Measurements from ENCODE around the gene ALCAM. TPM values are rescaled to one million over a fixed set of nuclear protein-coding genes. Genes with fewer than 3 reads are reported as not detected.

The ALCAM gene
- polyA plus RNA-seq, 3 donors from 2014 or later: 0.72 to 4.9 (median 2.8) TPM

GRCh38 chr3:105435277-105435676 lies 68.6 kb downstream of the ALCAM start:
- no peak overlapping the region for H3K27ac Mint-ChIP-seq

GRCh38 chr3:105436687-105437086 lies 70.0 kb downstream of the ALCAM start:
- peaks cover 0 to 6% (median 0%) of the 10 kb centered on the region in 6 donors for H3K9me3 Mint-ChIP-seq
- H3K4me3 Mint-ChIP-seq: no peak overlapping the region
- no peak overlapping the region for H3K27ac Mint-ChIP-seq
- H3K4me1 Mint-ChIP-seq: no peaks in the 10 kb centered on the region
- no peak for DNase-seq
- H3K27me3 Mint-ChIP-seq (ENCODE audit: low read depth in 3 of 3): peaks cover 0 to 2% (median 0%) of the 10 kb centered on the region in 3 donors
- no peaks in the 10 kb centered on the region for H3K36me3 Mint-ChIP-seq

More at GRCh38 chr3:105435277-105435676, 68.6 kb downstream of the ALCAM start:
- no peak overlapping the region for H3K4me3 Mint-ChIP-seq
- H3K27me3 Mint-ChIP-seq (ENCODE audit: low read depth in 3 of 3): peaks cover 0 to 3% (median 2%) of the 10 kb centered on the region in 3 donors
- no peak for DNase-seq
- no peaks in the 10 kb centered on the region for H3K36me3 Mint-ChIP-seq
- H3K4me1 Mint-ChIP-seq: no peaks in the 10 kb centered on the region
- peaks cover 0 to 6% (median 0%) of the 10 kb centered on the region in 6 donors for H3K9me3 Mint-ChIP-seq

- H3K27ac Mint-ChIP-seq: no peak overlapping the region
- H3K9me3 Mint-ChIP-seq: peaks cover 0 to 6% (median 0%) of the 10 kb centered on the region in 6 donors
- DNase-seq: no peak
- no peak overlapping the region for H3K4me3 Mint-ChIP-seq
- no peaks in the 10 kb centered on the region for H3K4me1 Mint-ChIP-seq
- no peaks in the 10 kb centered on the region for H3K36me3 Mint-ChIP-seq
- H3K27me3 Mint-ChIP-seq (ENCODE audit: low read depth in 3 of 3): peaks cover 0 to 2% (median 0%) of the 10 kb centered on the region in 3 donors
These were observed 73.4 kb downstream of the ALCAM start for GRCh38 chr3:105440113-105440512.

DNA sequence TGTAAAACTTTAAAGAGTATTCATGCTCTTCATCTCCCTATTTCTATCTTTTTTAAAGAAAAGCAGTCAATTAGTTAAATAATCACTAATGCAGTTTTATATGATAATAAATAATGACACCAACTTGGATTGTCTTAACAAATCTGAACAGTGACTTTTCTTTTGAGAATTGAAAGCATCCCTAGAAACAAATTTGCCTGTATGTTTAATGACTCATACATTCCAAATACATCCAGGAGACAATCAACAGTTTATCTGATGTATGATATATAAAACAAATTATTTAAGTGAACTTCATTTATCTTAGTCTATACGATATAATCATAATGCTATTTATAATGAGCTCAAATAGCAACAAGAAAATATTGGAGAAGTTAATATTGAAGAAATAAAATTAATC lies 78.0 kb downstream of the ALCAM start:
- H3K36me3 Mint-ChIP-seq: no peaks in the 10 kb centered on the region
- no peak overlapping the region for H3K27ac Mint-ChIP-seq
- no peak overlapping the region for H3K4me3 Mint-ChIP-seq
- DNase-seq: no peak
- H3K9me3 Mint-ChIP-seq: peaks cover 0 to 5% (median 0%) of the 10 kb centered on the region in 6 donors
- peaks cover 0 to 4% (median 0%) of the 10 kb centered on the region in 3 donors for H3K27me3 Mint-ChIP-seq (ENCODE audit: low read depth in 3 of 3)
- no peaks in the 10 kb centered on the region for H3K4me1 Mint-ChIP-seq

- Mint-ChIP-seq H3K36me3 (no peaks in the 10 kb centered on the region), H3K4me1 (no peaks in the 10 kb centered on the region), H3K27me3 (ENCODE audit: low read depth in 3 of 3) (peaks cover 0 to 4% (median 3%) of the 10 kb centered on the region in 3 donors), H3K4me3 (no peak overlapping the region), H3K27ac (no peak overlapping the region), H3K9me3 (peaks cover 0 to 11% (median 0%) of the 10 kb centered on the region in 6 donors)
- DNase-seq: no peak
These were observed 81.8 kb downstream of the ALCAM start for GRCh38 chr3:105448338-105448982.

GRCh38 chr3:105449414-105449813 lies 82.7 kb downstream of the ALCAM start:
- DNase-seq: no peak
- Mint-ChIP-seq H3K36me3 (no peaks in the 10 kb centered on the region), H3K27me3 (ENCODE audit: low read depth in 3 of 3) (peaks cover 0 to 4% (median 3%) of the 10 kb centered on the region in 3 donors)

GRCh38 chr3:105456017-105456416 lies 89.3 kb downstream of the ALCAM start:
- H3K36me3 Mint-ChIP-seq: no peaks in the 10 kb centered on the region
- H3K4me3 Mint-ChIP-seq: no peak overlapping the region
- peaks cover 0 to 4% (median under 1%) of the 10 kb centered on the region in 6 donors for H3K9me3 Mint-ChIP-seq
- H3K4me1 Mint-ChIP-seq: no peaks in the 10 kb centered on the region
- H3K27ac Mint-ChIP-seq: no peak overlapping the region
- H3K27me3 Mint-ChIP-seq (ENCODE audit: low read depth in 3 of 3): peaks cover 0 to 5% (median 4%) of the 10 kb centered on the region in 3 donors
- DNase-seq: no peak

More at GRCh38 chr3:105449414-105449813, 82.7 kb downstream of the ALCAM start:
- Mint-ChIP-seq H3K27ac (no peak overlapping the region), H3K9me3 (peaks cover 0 to 11% (median 0%) of the 10 kb centered on the region in 6 donors), H3K4me3 (no peak overlapping the region), H3K4me1 (no peaks in the 10 kb centered on the region)

DNA sequence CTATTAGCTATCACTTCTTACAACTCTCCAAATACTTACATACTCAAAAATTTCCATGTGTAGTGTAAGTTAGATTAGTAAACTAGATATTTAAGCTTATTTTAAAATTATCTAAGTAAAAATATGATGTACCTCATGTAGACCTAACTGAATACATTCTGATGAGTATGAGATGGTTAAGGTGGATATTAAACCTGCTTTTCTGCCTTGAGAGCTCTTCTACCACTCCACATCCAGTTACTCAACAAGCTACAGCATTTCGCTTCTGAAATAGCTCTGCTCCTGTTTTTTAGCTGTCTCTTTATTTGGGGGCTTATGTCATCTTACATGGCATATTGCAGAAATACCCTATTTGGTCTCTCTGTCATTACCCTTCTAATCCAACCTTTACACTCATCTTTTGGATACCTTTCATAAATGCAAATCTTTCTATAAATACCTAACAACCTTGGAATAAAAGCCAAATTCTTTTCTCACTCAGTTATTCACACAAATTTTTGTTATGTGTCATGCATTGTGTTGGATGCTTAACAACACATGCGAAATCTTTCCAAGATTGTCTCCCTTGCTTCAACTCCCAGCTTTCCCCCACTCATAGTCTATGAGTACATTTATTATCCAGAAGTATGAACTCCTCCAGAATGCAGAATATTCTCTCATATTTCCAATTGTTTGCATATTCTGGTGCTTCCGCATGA lies 92.0 kb downstream of the ALCAM start:
- Mint-ChIP-seq H3K27ac (no peak overlapping the region), H3K4me1 (no peaks in the 10 kb centered on the region), H3K36me3 (no peaks in the 10 kb centered on the region), H3K9me3 (peaks cover 0 to 2% (median 0%) of the 10 kb centered on the region in 6 donors), H3K4me3 (no peak overlapping the region), H3K27me3 (ENCODE audit: low read depth in 3 of 3) (peaks cover 0 to 5% (median 2%) of the 10 kb centered on the region in 3 donors)
- DNase-seq: no peak

DNA sequence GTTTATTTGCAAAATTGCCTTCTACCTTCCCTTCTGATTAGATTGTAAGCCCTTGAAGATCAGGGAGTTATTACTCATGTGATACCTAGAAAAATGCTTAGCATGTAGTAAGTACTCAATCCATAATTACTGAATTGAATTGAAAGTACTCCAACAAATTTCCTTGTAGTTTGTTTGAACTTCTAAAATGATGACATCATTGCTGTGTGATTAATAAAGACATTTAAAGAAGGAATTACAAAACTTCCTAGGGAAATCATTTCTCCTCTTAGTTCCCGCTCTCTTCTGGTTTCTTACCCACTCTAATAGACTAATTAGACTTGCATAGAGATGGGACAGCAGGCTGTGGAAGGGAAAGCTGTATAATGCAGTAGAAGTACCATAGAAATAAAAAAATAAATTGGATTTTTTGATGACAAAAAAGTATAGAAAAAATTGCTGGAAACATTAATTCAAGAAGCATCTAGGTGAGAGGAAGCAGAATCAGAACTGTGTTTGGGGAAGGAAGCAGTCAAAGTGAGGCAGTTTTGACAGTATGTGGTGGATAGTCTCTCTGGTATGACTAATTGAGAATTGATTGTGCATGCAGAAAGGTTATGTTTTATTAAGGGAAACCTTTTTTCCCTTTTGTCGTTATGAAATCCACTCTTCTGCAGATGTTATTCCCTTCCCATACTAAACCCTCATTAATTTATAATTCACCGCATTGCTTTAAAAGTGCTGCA lies 93.0 kb downstream of the ALCAM start:
- Mint-ChIP-seq H3K27ac (no peak overlapping the region), H3K27me3 (ENCODE audit: low read depth in 3 of 3) (peaks cover 0 to 5% (median 2%) of the 10 kb centered on the region in 3 donors), H3K4me3 (no peak overlapping the region), H3K36me3 (no peaks in the 10 kb centered on the region), H3K9me3 (peaks cover 0 to 2% (median 0%) of the 10 kb centered on the region in 6 donors), H3K4me1 (no peaks in the 10 kb centered on the region)
- DNase-seq: no peak

DNA sequence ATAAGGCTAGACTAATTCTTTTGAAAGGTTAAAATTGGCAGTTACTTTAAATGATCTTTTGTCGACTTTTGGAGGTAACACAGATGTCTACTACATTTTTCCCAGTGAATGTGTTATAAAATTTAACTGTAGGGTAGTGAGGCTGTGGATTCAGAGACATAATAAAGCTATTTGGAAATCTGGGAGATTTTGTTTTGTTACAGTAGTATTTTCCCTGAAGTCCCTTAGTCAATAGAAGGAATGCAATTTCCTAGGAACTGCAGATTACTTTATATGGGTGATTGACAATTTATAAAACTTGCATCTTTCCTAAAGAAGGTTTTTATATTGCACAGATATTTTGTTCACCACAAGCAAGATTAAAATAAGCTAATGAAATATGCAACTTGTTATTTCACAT lies 96.9 kb downstream of the ALCAM start:
- no peaks in the 10 kb centered on the region for H3K9me3 Mint-ChIP-seq
- DNase-seq: no peak
- H3K36me3 Mint-ChIP-seq: no peaks in the 10 kb centered on the region
- H3K27ac Mint-ChIP-seq: no peak overlapping the region
- no peaks in the 10 kb centered on the region for H3K4me1 Mint-ChIP-seq
- H3K4me3 Mint-ChIP-seq: no peak overlapping the region
- H3K27me3 Mint-ChIP-seq (ENCODE audit: low read depth in 3 of 3): peaks cover 0 to 2% (median 2%) of the 10 kb centered on the region in 3 donors

GRCh38 chr3:105465251-105465853 lies 98.6 kb downstream of the ALCAM start:
- Mint-ChIP-seq H3K4me1 (no peaks in the 10 kb centered on the region), H3K27ac (no peak overlapping the region), H3K4me3 (no peak overlapping the region), H3K36me3 (no peaks in the 10 kb centered on the region), H3K9me3 (peaks cover 0 to 2% (median 0%) of the 10 kb centered on the region in 6 donors), H3K27me3 (ENCODE audit: low read depth in 3 of 3) (peaks cover 0 to 2% (median 0%) of the 10 kb centered on the region in 3 donors)
- no peak for DNase-seq

GRCh38 chr3:105466072-105466471 lies 99.4 kb downstream of the ALCAM start:
- Mint-ChIP-seq H3K4me3 (no peak overlapping the region), H3K27ac (no peak overlapping the region), H3K9me3 (peaks cover 0 to 2% (median 0%) of the 10 kb centered on the region in 6 donors), H3K27me3 (ENCODE audit: low read depth in 3 of 3) (peaks cover 0 to 2% (median 0%) of the 10 kb centered on the region in 3 donors), H3K36me3 (no peaks in the 10 kb centered on the region), H3K4me1 (no peaks in the 10 kb centered on the region)
- DNase-seq: no peak

DNA sequence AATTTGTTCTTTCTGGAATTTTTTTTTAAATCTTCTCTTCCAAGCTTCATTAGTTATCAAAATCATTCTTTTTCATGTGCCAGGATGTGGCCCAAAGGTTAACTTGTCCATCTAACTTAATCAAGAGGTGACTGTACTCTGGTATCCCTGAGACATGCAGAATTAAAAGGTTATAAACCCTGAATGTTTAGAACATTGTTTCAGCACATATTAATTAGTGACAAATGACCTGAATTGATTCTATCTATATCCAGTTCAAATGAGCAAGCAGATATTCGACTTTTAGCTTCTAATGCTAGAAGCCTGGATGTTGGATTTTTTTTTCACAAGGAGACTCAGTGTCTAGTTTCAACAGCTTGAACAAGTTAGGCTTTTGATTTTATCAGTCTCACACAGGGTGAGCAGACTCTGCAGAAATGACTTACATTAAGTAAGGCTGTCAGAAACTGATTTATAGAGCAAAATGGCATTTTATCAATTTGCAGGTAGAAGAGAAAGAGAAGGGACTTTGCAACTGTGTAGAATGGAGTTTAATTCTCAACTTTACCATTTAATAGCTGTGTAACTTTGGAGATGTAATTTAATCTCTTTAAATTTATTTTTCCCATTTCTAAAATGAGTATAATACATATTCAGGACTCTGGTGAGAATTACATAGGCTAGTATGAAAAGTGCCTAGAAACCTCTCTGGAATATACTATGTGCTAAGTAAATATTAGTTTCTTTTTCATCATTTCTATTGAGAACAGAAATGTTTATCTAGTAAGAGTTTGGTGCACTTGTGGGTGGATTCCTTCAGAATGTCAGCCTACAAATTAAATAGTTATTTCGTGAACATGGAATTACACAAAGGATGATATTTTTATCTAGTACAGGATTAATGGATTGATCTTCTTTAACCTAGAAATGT lies 100.0 kb downstream of the ALCAM start:
- no peak for DNase-seq
- Mint-ChIP-seq H3K27me3 (ENCODE audit: low read depth in 3 of 3) (peaks cover 0 to 2% (median 1%) of the 10 kb centered on the region in 3 donors), H3K36me3 (no peaks in the 10 kb centered on the region), H3K27ac (no peak overlapping the region), H3K4me3 (no peak overlapping the region), H3K4me1 (no peaks in the 10 kb centered on the region), H3K9me3 (peaks cover 0 to 4% (median 0%) of the 10 kb centered on the region in 6 donors)
